HCT116 (cell line): ENCODE measurements around the gene ANKRD39. TPM values are rescaled to one million over a fixed set of nuclear protein-coding genes. Genes with fewer than 3 reads are reported as not detected.

Experiments used
- ATAC-seq: fragments of 200-7000 bp; cut with Tn5 transposase; 2 replicates; pipeline ENCODE4 v1.9.1; 2020; ENCODE audit warnings: mild to moderate bottlenecking, moderate library complexity
- BruUV-seq: library from RNA; stranded (reverse); fragments of 400-500 nt; replicated peaks from 2 replicates; lab custom pipeline; 2021; lab: Mats Ljungman, UMichigan
- CTCF ChIA-PET: fragments of 300-600 bp; sonication (Branson Sonifier 250); formaldehyde crosslinking; loops from one replicate; lab custom pipeline; 2021; ENCODE audit warnings: antibody characterized with exemption; lab: Charles Lee
- POLR2A ChIA-PET: fragments of 300-600, 350-600 bp; sonication (Branson Sonifier 250); formaldehyde crosslinking; loops from one replicate; lab custom pipeline; 2021; ENCODE audit warnings: antibody characterized with exemption; lab: Charles Lee
- RAD21 ChIA-PET, 2 experiments: fragments of 300-600 bp; sonication (Branson Sonifier 250); formaldehyde crosslinking; loops; one replicate each; lab custom pipeline; 2023; ENCODE audit warnings: low total read pairs in 2 of 2; ENCODE audit not compliant: uncharacterized antibody in 2 of 2, unreplicated experiment in 2 of 2, low non-redundant PET in 1 of 2; lab: Charles Lee
- DNase-seq: peaks from one replicate; pipeline ENCODE4 v3.0.0-alpha.2; 2010; ENCODE audit warnings: low read depth, low spot score
- H2AFZ ChIP-seq: fragments of 200-600 bp; shearing (Covaris generic), sonication (generic); 2 replicates; pipeline ENCODE4 v1.6.1; 2017; ENCODE audit warnings: low read depth, mixed run types, mixed read lengths, antibody characterized with exemption, low read length; ENCODE audit not compliant: poor library complexity, severe bottlenecking
- H3K27ac ChIP-seq: 2 replicates; pipeline ENCODE4 v1.5.1; 2012; ENCODE audit warnings: low read depth, low read length
- H3K27me3 ChIP-seq: fragments of 200-600 bp; sonication (generic); 2 replicates; pipeline ENCODE4 v1.6.1; 2016; ENCODE audit warnings: mixed run types, low read length, mixed read lengths; ENCODE audit not compliant: insufficient read depth
- H3K36me3 ChIP-seq, 2 experiments: fragments of 200-500 bp in 1 of 2; fragments of 200-600 bp in 1 of 2; sonication (Bioruptor generic) in 1 of 2; sonication (generic) in 1 of 2; 2 replicates each; pipeline versions ENCODE4 v1.5.1 to v1.6.1; 2014 to 2016; ENCODE audit warnings: low read length in 2 of 2, inconsistent platforms in 1 of 2, mixed read lengths in 1 of 2, mixed run types in 1 of 2; ENCODE audit not compliant: insufficient read depth in 2 of 2, control insufficient read depth in 1 of 2
- H3K4me1 ChIP-seq, 2 experiments: fragments of 200-600 bp in 1 of 2; sonication (generic) in 1 of 2; 2 replicates each; pipeline versions ENCODE4 v1.5.1 to v1.6.1; 2012 to 2017; ENCODE audit warnings: low read length in 2 of 2, inconsistent platforms in 1 of 2, mild to moderate bottlenecking in 1 of 2, mixed read lengths in 1 of 2, mixed run types in 1 of 2, moderate library complexity in 1 of 2; ENCODE audit not compliant: insufficient read depth in 2 of 2, control insufficient read depth in 1 of 2
- H3K4me2 ChIP-seq: fragments of 200-600 bp; sonication (generic); 2 replicates; pipeline ENCODE4 v1.6.1; 2017; ENCODE audit warnings: mixed run types, low read length, mixed read lengths
- H3K4me3 ChIP-seq, 2 experiments: fragments of 200-600 bp in 1 of 2; sonication (generic) in 1 of 2; replicated peaks in 1 of 2; 2 replicates each; pipeline ENCODE4 v1.5.1; 2011 to 2016; ENCODE audit warnings: low read length in 2 of 2, control low read depth in 1 of 2, low read depth in 1 of 2, mild to moderate bottlenecking in 1 of 2, mixed read lengths in 1 of 2, mixed run types in 1 of 2
- H3K79me2 ChIP-seq: fragments of 200-600 bp; sonication (generic); 2 replicates; pipeline ENCODE4 v1.6.1; 2017; ENCODE audit warnings: mild to moderate bottlenecking, mixed run types, low read length, moderate library complexity, mixed read lengths; ENCODE audit not compliant: insufficient read depth
- H3K9ac ChIP-seq: fragments of 200-600 bp; sonication (generic); 2 replicates; pipeline ENCODE4 v1.6.1; 2016; ENCODE audit warnings: low read length, mixed read lengths
- H3K9me2 ChIP-seq: fragments of 200-600 bp; sonication (generic), shearing (Covaris generic); 2 replicates; pipeline ENCODE4 v1.6.1; 2017; ENCODE audit warnings: mixed run types, mild to moderate bottlenecking, moderate library complexity; ENCODE audit not compliant: insufficient read depth
- H3K9me3 ChIP-seq, 2 experiments: fragments of 200-500 bp in 1 of 2; fragments of 200-600 bp in 1 of 2; sonication (Bioruptor generic) in 1 of 2; sonication (generic) in 1 of 2; 2 replicates each; pipeline ENCODE4 v1.6.1; 2014 to 2017; ENCODE audit warnings: low read length in 2 of 2, mixed read lengths in 2 of 2, inconsistent platforms in 1 of 2, low read depth in 1 of 2, mild to moderate bottlenecking in 1 of 2, mixed run types in 1 of 2, moderate library complexity in 1 of 2; ENCODE audit not compliant: control insufficient read depth in 1 of 2, insufficient read depth in 1 of 2
- H4K20me1 ChIP-seq: fragments of 200-600 bp; sonication (generic), shearing (Covaris generic); 2 replicates; pipeline ENCODE4 v1.6.1; 2017; ENCODE audit warnings: mixed run types, mild to moderate bottlenecking, moderate library complexity; ENCODE audit not compliant: insufficient read depth
- CTCF ChIP-seq, 3 experiments: fragments of 200-600 bp in 1 of 3; sonication (generic) in 1 of 3; IDR thresholded peaks in 2 of 3; conservative IDR thresholded peaks in 1 of 3; 2 replicates each; pipeline ENCODE4 v1.5.1; 2012 to 2017; ENCODE audit warnings: low read depth in 2 of 3, low read length in 2 of 3, antibody characterized with exemption in 1 of 3, borderline replicate concordance in 1 of 3, control low read depth in 1 of 3, mild to moderate bottlenecking in 1 of 3, mixed read lengths in 1 of 3, mixed run types in 1 of 3, moderate library complexity in 1 of 3; ENCODE audit not compliant: insufficient read depth in 1 of 3
- EZH2 ChIP-seq: fragments of 200-600 bp; sonication (generic); IDR thresholded peaks from 2 replicates; pipeline ENCODE4 v1.6.1; 2017; ENCODE audit warnings: antibody characterized with exemption, mixed run types
- FOSL1 ChIP-seq: IDR thresholded peaks from 2 replicates; pipeline ENCODE4 v1.6.1; 2012; ENCODE audit warnings: low read depth
- POLR2AphosphoS5 ChIP-seq: IDR thresholded peaks from 2 replicates; pipeline ENCODE4 v1.6.1; 2011; ENCODE audit warnings: mild to moderate bottlenecking, low read depth, low read length, moderate library complexity
- RAD21 ChIP-seq: IDR thresholded peaks from 2 replicates; pipeline ENCODE4 v1.6.1; 2012; ENCODE audit warnings: low read depth, mild to moderate bottlenecking
- SIN3A ChIP-seq: IDR thresholded peaks from 2 replicates; pipeline ENCODE4 v1.6.1; 2012; ENCODE audit warnings: low read depth
- ZFX ChIP-seq: fragments of 450-650 bp; IDR thresholded peaks from 2 replicates; pipeline ENCODE4 v1.6.1; 2017
- ZNF274 ChIP-seq: fragments of 200-500 bp; sonication (Bioruptor generic); IDR thresholded peaks from 2 replicates; pipeline ENCODE4 v1.6.1; 2014; ENCODE audit warnings: mild to moderate bottlenecking, low read depth, low read length, inconsistent platforms
- intact Hi-C: fragments of 100-400 bp; cut with micrococcal nuclease; formaldehyde crosslinking; loops from 2 replicates; pipeline ENCODE4 v1.10.0; 2022
- total RNA-seq: library from RNA; stranded (reverse); gene quantifications from one replicate; pipeline ENCODE4 v1.2.1, GENCODE V29; 2021; ENCODE audit not compliant: unreplicated experiment

Gene ANKRD39
- total RNA-seq, 1 experiment from 2014 or later, result 24.2 TPM

DNA sequence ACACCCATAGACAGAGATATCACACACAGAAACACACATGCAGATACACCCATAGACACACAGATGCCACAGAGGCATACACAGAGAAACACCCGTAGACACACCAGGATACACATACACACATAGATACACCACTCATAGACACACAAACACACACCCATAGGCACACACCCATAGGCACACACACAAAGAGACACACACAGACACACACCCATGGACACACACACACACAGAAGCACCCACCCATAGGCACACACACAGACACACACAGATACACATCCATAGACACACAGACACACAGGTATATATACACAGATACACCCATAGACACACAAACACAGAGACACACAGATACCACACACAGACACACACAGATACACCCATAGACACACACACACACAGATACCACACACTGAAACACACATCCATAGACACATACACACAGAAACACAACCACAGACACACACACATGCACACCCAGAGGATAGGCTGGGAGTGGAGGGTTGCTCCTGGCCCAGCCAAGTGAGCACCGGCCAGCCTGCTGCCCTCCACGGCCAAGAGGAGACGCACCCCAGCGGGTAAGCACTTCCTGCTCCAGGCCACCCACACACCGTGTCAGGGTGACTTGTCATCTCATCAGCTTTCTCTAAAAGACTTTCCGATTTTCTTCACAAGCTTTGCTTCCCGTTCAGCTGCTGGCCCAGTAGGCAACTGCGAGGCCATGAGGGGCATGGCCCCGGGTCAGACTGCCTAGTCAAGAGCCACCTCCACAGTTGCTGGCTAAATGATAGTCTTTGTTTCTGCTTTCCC lies 55.8 kb downstream of the ANKRD39 start (continued):
- TF ChIP-seq SIN3A (no peak), FOSL1 (no peak), RAD21 (no peak)

DNA sequence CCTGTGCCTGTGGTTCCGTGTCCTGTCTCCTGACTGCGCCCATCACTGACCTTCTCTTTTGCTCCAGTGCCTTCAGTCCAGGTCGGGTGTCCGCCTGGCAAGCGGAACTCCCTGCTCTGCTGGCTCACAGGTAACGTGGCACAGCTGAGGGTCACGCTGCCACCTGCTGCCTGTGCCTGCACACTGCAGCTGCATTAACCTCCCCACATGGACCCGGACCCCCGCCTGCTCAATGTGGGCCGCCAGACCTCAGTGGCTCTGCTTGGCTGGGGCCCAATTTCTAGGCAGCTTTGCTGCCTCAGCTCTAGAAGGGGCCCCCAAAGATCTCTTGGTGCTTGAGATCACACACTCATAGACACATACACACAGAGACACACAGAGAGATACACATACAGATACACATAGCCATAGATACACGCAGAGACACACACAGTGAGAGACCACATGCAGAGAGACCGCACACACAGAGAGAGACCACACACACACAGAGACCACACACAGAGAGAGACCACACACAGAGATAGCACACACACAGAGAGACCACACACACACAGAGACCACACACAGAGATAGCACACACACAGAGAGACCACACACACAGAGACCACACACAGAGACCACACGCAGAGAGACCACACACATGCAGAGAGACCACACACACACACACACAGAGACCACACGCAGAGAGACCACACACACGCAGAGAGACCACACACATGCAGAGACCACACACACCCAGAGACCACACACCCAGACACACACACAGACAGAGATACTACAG lies 56.6 kb downstream of the ANKRD39 start:
- H3K9ac ChIP-seq, result no peak overlapping the region
- H3K9me3 ChIP-seq, result no peaks in the 10 kb centered on the region
- BruUV-seq, result no TSS peak
- TF ChIP-seq FOSL1, result no peak
- TF ChIP-seq CTCF (IDR thresholded peaks at IDR 0.05 in 2 of 3, conservative IDR thresholded peaks at IDR 0.05 in 1 of 3; ENCODE audit: borderline replicate concordance in 1 of 3, insufficient read depth in 1 of 3, low read depth in 2 of 3, low read length in 2 of 3), result peak; percentile 53 to 87 (median 76); a peak in 5 of 6 replicates
- TF ChIP-seq ZFX, result no peak
- TF ChIP-seq POLR2AphosphoS5, result no peak
- no peak for TF ChIP-seq EZH2
- peak; percentile 90 for TF ChIP-seq RAD21
- TF ChIP-seq ZNF274, result no peak
- TF ChIP-seq, all 23 proteins: peak for 2
- peaks cover 0 to 5% of the 10 kb centered on the region in 2 experiments; a peak in 1 of 4 replicates for H3K4me1 ChIP-seq
- ATAC-seq (peak; percentile 96), DNase-seq (no peak)
- no peak overlapping the region; the same call in 1 of the 2 replicates for H3K27ac ChIP-seq
- H3K79me2 ChIP-seq, result no peaks in the 10 kb centered on the region
- ChIA-PET POLR2A (no interaction called here), CTCF (interaction anchor here (1.0 to 2.3 kb wide), 5 partner anchors 14 to 251 kb away, joined by 3 to 15 read pairs (median 3); partner anchors contain the start of gene CNNM3), RAD21 (no interaction called here)
- no peaks in the 10 kb centered on the region for H3K9me2 ChIP-seq
- intact Hi-C loops, result loop anchor here (2.0 to 5.0 kb wide), 2 partner anchors 198 to 249 kb away; no protein-coding TSS in a partner anchor
- peaks cover 0 to 9% of the 10 kb centered on the region in 2 experiments; a peak in 2 of 4 replicates for H3K36me3 ChIP-seq
- no peaks in the 10 kb centered on the region for H4K20me1 ChIP-seq
- no peaks in the 10 kb centered on the region for H3K27me3 ChIP-seq
- no peak overlapping the region for H3K4me3 ChIP-seq
- no peak overlapping the region for H2AFZ ChIP-seq
- no peak overlapping the region for H3K4me2 ChIP-seq
